BE2C (cell line): Measurements from ENCODE around the gene SMPD3.

Source experiments
- DNase-seq: peaks from one replicate; pipeline ENCODE4 v3.0.0-alpha.2; 2020
- H3K27me3 ChIP-seq: fragments of 250-450 bp; sonication (Bioruptor Pico); 2 replicates; pipeline ENCODE4 v1.5.1; 2020; ENCODE audit warnings: mild to moderate bottlenecking
- H3K36me3 ChIP-seq: fragments of 250-450 bp; sonication (Bioruptor Pico); 2 replicates; pipeline ENCODE4 v1.5.1; 2020; ENCODE audit warnings: mild to moderate bottlenecking
- H3K4me1 ChIP-seq: fragments of 250-450 bp; sonication (Bioruptor Pico); 2 replicates; pipeline ENCODE4 v1.5.1; 2020
- H3K4me3 ChIP-seq: 2 replicates; pipeline ENCODE4 v1.5.1; 2011; ENCODE audit warnings: low read depth, low read length
- H3K9me3 ChIP-seq: fragments of 250-450 bp; sonication (Bioruptor Pico); 2 replicates; pipeline ENCODE4 v1.5.1; 2020
- CTCF ChIP-seq: IDR thresholded peaks from 2 replicates; pipeline ENCODE4 v1.5.1; 2012; ENCODE audit warnings: mild to moderate bottlenecking, low read depth, low read length

Gene SMPD3

DNA sequence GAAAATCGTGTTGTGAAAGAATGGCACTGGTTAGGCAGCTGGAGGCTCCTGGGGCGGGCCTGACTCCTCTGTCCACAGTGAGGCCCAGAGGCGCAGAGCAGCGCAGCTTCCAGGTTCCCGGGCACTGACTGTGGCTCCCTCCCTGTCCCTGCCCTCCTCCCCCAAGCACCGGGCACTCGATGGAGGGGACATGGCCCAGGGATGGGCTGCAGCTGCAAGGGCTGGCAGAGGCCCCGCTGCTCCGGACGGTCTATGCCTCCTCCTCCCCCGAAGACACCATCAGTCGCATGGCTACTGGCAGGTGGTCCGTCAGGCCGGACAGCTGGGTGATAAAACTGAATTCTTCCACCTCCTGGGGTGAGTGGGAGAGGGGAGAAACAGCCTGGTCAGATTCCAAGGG lies 87.4 kb downstream of the SMPD3 start:
- H3K4me3 ChIP-seq = no peak overlapping the region
- H3K9me3 ChIP-seq = no peaks in the 10 kb centered on the region
- no peak for TF ChIP-seq CTCF
- peaks cover 34% of the 10 kb centered on the region for H3K4me1 ChIP-seq
- no peak for DNase-seq
- peaks cover 22% of the 10 kb centered on the region for H3K36me3 ChIP-seq
- H3K27me3 ChIP-seq = no peaks in the 10 kb centered on the region

- H3K4me1 ChIP-seq = peaks cover 30% of the 10 kb centered on the region
- peaks cover 26% of the 10 kb centered on the region for H3K36me3 ChIP-seq
- TF ChIP-seq CTCF = no peak
- H3K9me3 ChIP-seq = no peaks in the 10 kb centered on the region
- no peak overlapping the region for H3K4me3 ChIP-seq
- H3K27me3 ChIP-seq = no peaks in the 10 kb centered on the region
- no peak for DNase-seq
These were observed 87.8 kb downstream of the SMPD3 start for GRCh38 chr16:68360547-68360946.

- Histone ChIP-seq H3K27me3 (no peaks in the 10 kb centered on the region), H3K4me1 (peaks cover 25% of the 10 kb centered on the region), H3K36me3 (peaks cover 34% of the 10 kb centered on the region), H3K9me3 (no peaks in the 10 kb centered on the region), H3K4me3 (no peak overlapping the region)
- DNase-seq = no peak
- no peak for TF ChIP-seq CTCF
These were observed 88.7 kb downstream of the SMPD3 start for GRCh38 chr16:68359398-68360191.

DNA sequence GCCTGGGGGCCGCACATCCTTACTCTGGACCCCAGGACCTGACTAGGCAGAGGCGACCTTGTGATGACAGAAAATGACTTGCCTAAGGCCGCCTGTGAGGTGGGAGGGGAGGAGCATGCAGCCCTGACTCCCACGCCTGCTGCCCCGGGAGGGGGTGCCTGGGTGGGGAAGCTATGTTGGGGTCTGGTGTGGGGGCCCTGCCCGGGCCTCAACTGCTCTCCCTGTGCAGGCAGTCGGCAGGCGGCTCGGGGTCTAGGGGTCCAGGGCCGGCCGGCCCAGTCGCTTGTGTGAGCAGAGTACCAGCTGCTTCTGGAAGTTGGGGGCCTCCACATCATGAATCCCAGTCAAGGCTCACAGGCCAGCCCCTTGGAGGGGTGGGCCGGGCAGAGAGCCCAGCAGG lies 89.4 kb downstream of the SMPD3 start:
- H3K9me3 ChIP-seq = no peaks in the 10 kb centered on the region
- H3K4me1 ChIP-seq = peaks cover 25% of the 10 kb centered on the region
- H3K27me3 ChIP-seq = no peaks in the 10 kb centered on the region
- DNase-seq = no peak
- no peak for TF ChIP-seq CTCF
- no peak overlapping the region for H3K4me3 ChIP-seq
- H3K36me3 ChIP-seq = peaks cover 39% of the 10 kb centered on the region

- DNase-seq = no peak
- H3K9me3 ChIP-seq = no peaks in the 10 kb centered on the region
- peaks cover 48% of the 10 kb centered on the region for H3K36me3 ChIP-seq
- peaks cover 20% of the 10 kb centered on the region for H3K4me1 ChIP-seq
- no peaks in the 10 kb centered on the region for H3K27me3 ChIP-seq
- TF ChIP-seq CTCF = no peak
- H3K4me3 ChIP-seq = no peak overlapping the region
These were observed 90.4 kb downstream of the SMPD3 start for GRCh38 chr16:68357923-68358322.

DNA sequence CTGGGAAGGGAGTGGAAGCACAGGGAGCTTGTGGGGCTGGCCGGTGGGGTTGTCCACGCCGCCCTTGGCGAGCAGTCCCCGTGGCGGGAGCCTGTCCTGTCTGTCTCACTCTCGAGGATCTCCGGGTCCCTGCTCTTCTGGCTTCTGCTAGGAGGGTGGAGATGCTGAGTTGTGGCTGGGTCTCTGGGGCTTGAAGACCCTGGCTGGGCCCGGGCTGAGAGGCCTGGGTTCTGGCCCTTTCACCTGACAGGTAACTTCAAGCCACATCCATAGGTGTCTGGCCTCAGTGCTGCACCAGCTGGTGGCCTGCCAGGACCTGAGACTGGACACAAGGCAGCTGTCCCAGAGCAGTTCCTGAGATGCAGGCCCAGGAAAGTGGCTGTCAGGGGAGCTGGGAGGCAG lies 90.8 kb downstream of the SMPD3 start:
- TF ChIP-seq CTCF = no peak
- peaks cover 16% of the 10 kb centered on the region for H3K4me1 ChIP-seq
- no peak overlapping the region for H3K4me3 ChIP-seq
- DNase-seq = no peak
- H3K9me3 ChIP-seq = no peaks in the 10 kb centered on the region
- no peaks in the 10 kb centered on the region for H3K27me3 ChIP-seq
- peaks cover 52% of the 10 kb centered on the region for H3K36me3 ChIP-seq
